ENCODE measurements around the gene COTL1.
"Not testable (repeated sequence)": the region's sequence is repeated elsewhere in the genome, so short reads cannot be mapped to it uniquely, and the experiment has no call there.

COTL1 gene

DNA sequence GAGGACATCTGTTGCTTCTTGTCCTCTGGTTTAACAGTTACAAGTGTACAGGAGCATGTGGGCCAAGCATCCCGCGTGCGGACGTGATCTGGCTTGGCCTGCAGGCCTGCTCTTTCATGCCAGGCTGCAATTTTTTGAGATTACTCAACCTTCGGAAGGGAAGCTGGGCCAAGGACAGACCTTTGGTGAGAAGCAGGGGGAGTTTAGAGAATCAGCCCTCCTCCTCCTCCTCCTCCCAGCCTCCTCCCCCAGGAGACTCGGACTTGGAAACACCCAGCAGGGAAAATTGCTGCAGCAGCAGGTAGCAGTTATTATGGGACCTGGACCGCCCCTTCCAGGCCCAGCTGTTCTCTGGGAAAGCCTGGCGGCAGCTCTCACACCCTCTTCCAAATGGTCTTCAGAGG, 25.3 kb upstream of the COTL1 start:
- DNase-seq (ENCODE audit: low read depth, low spot score) = no peak

DNA sequence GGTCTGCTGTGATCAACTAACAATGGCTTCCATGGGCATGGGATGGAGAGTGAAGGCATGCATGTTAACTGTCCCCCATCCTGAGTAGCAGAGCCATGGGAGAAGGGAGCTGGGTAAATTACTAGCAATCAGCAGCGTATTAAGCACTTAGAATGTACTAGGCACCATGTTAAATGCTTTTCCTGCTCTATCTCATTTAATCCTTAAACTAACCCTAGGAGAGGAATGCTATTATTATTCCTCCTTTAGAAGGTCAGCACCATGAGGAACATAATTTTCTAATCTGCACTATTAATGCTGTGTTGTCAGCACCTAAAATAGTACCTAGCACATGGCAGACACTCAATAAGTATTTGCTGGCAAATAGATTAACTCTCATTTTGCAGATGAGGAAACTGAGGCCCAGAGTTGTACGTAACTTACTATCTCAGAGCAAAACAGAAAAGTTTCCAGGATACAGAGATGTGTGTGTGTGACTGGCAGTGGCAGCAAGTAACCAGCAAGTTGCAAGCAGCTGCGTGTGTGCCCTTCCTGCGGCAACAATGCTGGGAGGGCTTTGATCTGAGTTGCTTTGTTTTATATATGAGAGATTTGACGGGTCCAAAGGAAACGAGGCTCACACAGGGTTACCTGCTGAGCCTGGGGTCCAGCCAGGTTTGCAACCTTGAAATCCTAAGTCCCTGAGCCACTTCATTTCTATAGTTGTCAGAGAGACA, 23.9 kb upstream of the COTL1 start:
- no peak for DNase-seq (ENCODE audit: low read depth, low spot score)

DNA sequence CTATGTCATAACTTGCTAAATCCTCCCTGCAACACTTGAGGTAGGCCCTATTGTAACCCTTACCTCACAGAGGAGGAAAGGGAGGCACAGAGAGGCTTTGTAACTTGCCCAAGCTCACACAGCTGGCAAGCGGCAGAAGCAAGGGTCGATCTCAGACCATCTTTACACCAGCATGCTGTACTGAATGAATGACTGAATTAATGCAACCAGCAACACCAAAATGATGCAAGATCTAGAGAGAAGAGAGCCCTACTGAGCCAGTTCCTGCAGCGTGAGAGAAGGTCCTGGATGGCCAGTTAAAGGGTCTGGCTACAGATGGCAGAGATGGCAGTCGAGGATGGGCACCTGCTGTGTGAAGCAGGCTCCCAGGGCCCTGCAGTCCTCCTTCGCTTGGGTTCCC, 22.3 kb upstream of the COTL1 start:
- DNase-seq (ENCODE audit: low read depth, low spot score) = no peak

DNA sequence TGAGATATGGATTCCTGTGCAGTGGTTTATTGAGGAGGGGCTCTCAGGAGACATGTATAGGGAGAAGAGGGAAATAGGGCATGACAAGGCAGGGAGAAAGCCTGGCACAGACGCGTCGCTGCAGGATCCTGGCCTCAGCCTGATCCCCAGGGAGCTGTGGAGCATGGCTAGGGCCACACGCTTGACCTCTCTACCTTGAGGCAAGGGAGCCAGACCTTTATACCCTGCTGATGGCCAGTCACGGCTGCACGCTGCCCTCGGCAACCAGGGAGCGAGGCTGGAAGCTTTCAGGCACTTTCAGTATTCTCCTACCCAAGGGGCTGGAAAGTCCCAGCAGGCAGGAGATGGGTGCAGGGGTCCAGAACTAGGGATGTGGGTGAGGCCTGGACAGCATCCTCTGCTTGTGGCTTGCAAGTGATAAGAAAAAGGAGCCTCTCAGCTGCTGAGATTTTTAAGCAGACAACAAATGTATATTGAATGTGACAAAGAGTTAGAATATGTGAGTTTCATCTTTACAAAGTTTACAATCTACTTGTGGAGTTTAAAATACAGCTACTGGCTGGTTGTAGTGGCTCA, 20.4 kb upstream of the COTL1 start:
- DNase-seq (ENCODE audit: low read depth, low spot score) = no peak

DNA sequence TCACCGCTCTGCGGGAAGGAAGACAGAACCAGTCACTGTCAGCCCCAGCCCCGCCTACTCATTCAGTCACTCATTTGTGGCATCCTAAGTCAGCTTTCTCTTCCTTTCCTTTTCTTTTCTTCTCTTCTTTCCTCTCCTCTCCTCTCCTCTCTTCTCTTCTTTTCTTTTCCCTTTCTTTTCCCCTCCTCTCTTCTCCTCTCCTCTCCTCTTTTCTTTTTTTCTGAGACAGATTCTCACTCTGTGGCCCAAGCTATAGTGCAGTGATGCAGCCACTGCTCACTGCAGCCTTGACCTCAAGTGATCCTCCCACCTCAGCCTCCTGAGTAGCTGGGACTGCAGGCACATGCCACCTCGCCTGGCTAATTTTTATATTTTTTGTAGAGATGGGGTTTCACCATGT, 19.8 kb upstream of the COTL1 start:
- DNase-seq (ENCODE audit: low read depth, low spot score) = no peak

DNA sequence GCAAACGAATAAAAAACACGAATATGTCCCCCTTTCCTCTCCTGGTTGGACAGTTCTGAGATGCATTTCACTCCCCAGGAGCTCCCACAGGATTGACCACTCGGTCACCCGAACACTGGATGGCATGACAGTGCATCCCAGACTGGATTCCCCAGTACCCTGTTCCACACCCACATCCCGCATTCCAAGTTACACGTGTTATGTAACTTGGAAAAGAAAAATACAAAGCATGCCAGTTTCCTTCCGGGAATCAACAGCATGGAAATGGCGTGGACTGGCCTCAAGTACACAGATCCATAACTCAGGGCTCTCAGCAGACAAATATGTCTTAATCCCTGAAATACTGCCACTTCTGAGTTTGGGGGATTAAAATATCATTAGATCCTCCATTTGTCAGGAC, 17.8 kb upstream of the COTL1 start:
- no peak for DNase-seq (ENCODE audit: low read depth, low spot score)

GRCh38 chr16:84633622-84634021, 15.7 kb upstream of the COTL1 start:
- DNase-seq (ENCODE audit: low read depth, low spot score) = peak; percentile 55

- not testable (repeated sequence) for DNase-seq (ENCODE audit: low read depth, low spot score)
These were observed 15.0 kb upstream of the COTL1 start for GRCh38 chr16:84632862-84633261.

GRCh38 chr16:84631886-84632285, 14.0 kb upstream of the COTL1 start:
- DNase-seq (ENCODE audit: low read depth, low spot score) = no peak

DNA sequence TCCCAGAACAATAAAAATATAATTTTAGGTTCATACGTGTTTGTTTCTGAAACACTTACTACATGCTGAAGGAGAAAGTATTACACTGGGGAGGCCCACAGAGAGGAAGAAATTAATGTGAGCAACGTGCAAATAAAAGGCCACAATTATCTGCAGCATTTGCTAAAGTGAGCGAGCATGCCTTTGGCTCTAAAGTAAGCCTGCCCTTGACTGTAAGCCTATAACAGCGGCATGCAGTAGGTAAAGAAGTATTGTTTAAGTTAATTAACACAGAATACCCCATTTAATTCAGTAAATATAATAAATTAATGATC, 13.2 kb upstream of the COTL1 start:
- DNase-seq (ENCODE audit: low read depth, low spot score) = no peak

DNA sequence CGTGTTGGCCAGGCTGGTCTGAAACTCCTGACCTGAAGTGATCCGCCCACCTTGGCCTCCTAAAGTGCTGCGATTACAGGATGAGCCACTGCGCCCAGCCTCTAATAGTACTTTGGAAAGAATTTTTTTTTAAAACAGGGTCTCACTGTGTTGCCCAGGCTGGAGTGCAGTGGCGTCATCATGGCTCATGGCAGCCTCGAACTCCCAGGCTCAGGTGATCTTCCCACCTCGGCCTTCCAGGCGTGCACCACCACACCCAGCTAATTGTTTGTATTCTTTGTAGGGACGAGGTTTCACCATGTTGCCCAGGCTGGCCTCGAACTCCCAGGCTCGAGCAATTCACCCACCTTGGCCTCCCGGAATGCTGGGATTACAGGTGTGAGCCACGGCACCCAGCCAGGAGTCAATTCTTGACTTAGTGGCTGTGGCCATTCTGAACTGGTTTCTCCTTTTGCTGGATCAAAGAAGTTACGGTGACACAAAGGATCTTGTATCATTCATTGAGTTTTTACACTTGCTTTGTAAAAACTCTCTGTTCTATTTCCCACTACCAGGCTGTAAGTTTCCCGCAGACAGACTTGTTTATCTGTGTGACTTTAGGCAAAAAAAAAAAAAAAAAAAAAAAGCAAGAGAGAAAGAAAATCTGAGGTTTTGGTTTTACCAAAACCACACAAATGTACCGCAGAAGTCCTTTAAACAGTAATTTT, 12.7 kb upstream of the COTL1 start:
- DNase-seq (ENCODE audit: low read depth, low spot score) = no peak

GRCh38 chr16:84630009-84630408, 12.1 kb upstream of the COTL1 start:
- DNase-seq (ENCODE audit: low read depth, low spot score) = no peak

DNA sequence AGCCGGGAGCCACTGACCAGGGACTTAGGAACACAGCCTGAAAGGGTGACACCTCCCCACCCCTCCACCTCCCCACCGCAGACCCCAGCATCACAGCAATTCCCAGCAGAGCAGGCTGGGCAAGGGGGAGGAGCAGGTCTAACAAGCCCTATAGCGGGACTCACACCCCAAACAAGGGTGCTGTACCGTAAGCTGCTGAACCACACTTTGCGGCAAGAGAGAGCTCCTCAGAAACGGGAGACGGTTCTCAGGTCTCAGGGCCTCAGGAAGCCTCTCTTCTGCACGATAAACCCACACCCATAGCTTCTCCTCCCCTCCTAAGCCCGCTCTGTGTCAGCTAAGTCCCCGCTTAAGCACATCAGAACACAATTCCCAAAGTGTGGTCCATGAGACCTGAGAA, 11.7 kb upstream of the COTL1 start:
- DNase-seq (ENCODE audit: low read depth, low spot score) = no peak

DNA sequence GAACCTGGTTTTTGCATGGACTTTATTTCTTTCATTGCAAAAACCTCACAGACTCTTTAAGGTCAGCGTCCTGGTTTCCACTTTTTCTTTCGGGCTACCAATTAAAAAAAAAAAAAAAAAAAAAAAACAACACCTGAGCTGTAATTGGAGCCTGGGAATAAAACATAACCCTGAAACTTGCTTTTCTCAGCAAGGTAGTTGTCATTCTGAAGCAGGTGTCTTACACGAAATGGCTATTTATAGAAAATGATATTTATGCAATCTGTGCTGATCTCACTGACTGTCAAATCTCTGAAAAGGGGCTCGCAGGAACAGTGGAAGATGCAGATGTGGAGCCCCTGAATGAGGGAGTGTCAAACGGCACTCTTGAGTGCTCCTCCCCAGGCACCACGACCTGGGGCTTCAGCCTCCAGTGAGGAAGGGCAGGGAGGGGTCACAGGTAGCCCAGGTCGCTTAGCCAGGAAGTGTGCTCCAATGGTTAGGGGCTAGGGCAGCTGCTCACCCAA, 10.4 kb upstream of the COTL1 start:
- no peak for DNase-seq (ENCODE audit: low read depth, low spot score)

DNA sequence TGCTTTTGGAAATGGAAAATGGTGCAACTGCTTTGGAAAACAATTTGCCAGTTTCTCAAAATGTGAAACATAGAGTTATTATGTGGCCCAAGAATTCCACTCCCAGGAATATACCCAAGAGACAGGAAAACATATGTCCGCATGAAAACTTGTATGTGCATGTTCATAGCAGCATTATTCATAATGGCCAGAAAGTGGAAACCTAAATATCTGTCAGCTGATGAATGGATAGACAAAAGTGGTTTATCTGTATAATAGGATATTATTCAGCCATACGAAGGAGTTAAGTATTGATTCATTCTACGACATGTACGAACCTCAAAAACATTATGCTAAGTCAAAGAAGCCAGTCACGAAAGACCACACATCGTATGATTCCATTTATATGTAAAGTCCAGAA, 7.7 kb upstream of the COTL1 start:
- no peak for DNase-seq (ENCODE audit: low read depth, low spot score)

GRCh38 chr16:84620913-84621312, 3.0 kb upstream of the COTL1 start:
- not testable (repeated sequence) for DNase-seq (ENCODE audit: low read depth, low spot score)

DNA sequence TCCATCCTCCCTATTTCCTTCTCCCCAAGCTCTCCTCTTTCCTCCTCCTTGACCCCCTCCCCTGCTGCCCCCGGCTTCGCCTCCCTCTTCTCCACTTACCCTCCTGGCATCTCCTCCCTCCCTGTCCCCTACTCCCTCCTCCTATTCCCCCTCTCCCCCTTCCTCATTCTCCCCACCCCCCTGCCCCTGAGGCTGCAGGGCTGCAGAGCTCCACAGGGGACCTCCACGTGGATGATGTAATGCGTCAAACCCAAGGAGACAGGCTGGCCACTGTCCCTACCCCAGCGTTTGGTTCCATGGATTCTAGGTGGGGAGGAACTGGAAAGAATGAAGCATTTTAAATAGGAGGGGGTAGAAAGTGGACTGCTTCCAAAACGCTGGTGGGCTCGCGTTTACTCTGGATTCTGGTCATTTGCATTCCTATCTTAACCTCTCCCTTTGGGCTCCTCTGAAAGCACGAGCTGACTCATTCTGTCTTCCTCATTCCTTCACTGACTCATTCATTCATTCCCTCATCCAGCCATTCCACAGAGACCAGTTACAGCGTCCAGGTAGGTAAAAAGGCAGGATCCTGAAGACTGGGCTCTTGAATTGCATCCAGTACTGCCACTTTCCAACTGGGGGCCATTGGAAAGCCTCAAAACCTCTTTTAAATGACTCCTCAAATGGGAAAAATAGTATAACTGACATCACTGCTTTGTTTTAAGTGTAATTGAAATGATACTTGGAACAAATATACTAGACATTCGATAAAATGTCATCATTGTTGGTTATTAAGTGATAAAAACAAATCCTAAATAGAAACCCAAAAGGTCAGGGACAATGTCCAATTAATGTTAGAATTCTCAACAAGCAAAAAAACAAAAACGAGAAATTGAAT, 943 bp upstream of the COTL1 start:
- peak; percentile 46 for DNase-seq (ENCODE audit: low read depth, low spot score)

DNA sequence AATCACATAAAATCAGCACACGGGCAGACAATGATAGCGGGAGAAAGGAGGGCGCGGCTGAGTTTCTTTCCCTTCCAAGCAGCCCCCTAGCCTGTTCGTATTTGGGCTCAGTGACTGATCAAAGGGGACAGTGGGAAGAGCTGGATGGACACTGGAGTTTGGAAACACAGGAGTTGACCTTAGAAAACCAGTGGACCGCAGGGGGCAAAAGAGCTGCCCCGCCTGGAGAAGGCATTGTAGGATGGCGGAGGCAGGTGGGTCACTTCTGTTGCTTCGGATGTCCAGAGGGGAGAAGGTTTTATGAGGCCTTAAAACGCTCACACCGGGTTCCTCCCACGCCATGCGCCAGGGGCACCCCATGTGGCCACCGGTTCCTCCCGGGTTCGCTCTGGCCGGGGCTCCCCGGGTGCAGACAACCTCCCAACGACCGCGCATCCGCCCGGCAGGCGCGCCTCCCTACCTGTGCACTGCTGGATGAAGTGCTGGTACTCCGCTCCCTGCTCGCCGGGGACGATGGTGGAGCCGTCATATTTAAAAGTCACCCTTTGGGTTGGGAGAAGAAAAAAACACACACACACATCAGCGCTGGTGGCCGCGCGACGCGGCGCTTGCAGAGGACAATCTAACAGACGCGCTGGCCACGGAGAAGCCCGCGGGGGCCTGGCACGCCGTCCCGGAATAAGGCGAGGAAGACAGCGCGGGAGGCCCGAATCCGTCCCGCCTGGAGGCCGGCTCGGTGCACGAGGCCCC, 662 bp downstream of the COTL1 start:
- DNase-seq (ENCODE audit: low read depth, low spot score) = no peak

- no peak for DNase-seq (ENCODE audit: low read depth, low spot score)
These were observed 1.4 kb downstream of the COTL1 start for GRCh38 chr16:84616515-84616914.

- no peak for DNase-seq (ENCODE audit: low read depth, low spot score)
These were observed 2.7 kb downstream of the COTL1 start for GRCh38 chr16:84614968-84615813.

- DNase-seq (ENCODE audit: low read depth, low spot score) = no peak
These were observed 3.3 kb downstream of the COTL1 start for GRCh38 chr16:84614623-84614967.

Data from brain pericyte (primary cell).